ENCODE measurements around the gene SEC14L2. TPM values are rescaled to one million over a fixed set of nuclear protein-coding genes. Genes with fewer than 3 reads are reported as not detected.

SEC14L2 gene
- total and polyA plus RNA-seq, 2 of the 8 experiments (the other 6 are each of a cell fraction or from before 2014, with no cell fraction given), result 2.8 to 3.2 TPM

DNA sequence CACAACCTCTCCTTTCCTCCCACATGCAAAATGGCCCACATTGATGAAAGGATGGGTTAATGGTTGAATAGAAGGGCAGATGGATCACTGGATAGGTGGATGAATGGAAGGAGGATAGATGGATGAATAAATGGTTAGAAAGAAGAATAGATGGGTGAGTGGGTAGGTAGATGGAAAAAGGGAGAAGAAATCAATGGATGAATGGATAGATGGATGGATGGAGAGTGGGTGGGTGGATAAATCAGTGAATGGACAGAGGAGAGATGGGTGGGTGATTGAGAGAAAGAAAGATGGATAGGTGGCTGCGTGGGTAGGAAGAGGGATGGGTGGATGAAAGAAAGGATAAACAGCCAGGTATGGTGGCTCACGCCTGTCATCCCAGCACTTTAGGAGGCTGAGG is 73.8 kb downstream of the SEC14L2 start:
- CTCF ChIA-PET (ENCODE audit: partially characterized antibody), result interaction anchor here (1.4 kb wide), 1 partner anchor 20 kb away, joined by 4 read pairs; no protein-coding TSS in a partner anchor
- POLR2A ChIA-PET (ENCODE audit: partially characterized antibody), result no interaction called here
- TF ChIP-seq SP4 (IDR thresholded peaks at IDR 0.05; ENCODE audit: low read length), result no peak
- no peak for TF ChIP-seq TAF7 (optimal IDR thresholded peaks at IDR 0.05; ENCODE audit: borderline replicate concordance, low read depth, low read length)
- no peak for TF ChIP-seq NANOG (IDR thresholded peaks at IDR 0.05; ENCODE audit: insufficient read depth, low read depth, low read length, poor library complexity, severe bottlenecking)
- no peak for TF ChIP-seq JUND (IDR thresholded peaks at IDR 0.05; ENCODE audit: low read length)
- TF ChIP-seq SP2 (IDR thresholded peaks at IDR 0.05; ENCODE audit: low read length), result no peak
- TF ChIP-seq NRF1 (IDR thresholded peaks at IDR 0.05; ENCODE audit: low read depth, low read length), result no peak
- TF ChIP-seq CBX5 (IDR thresholded peaks at IDR 0.05; ENCODE audit: low read depth, low read length), result no peak
- TF ChIP-seq SIRT6 (IDR thresholded peaks at IDR 0.05; ENCODE audit: low read length), result no peak
- TF ChIP-seq BACH1 (IDR thresholded peaks at IDR 0.05; ENCODE audit: low read length), result no peak
- TF ChIP-seq CTBP2 (IDR thresholded peaks at IDR 0.05; ENCODE audit: borderline replicate concordance, insufficient read depth, insufficient read length, low read length), result no peak
- TF ChIP-seq SP1 (IDR thresholded peaks at IDR 0.05; ENCODE audit: low read depth, low read length), result no peak
- TF ChIP-seq KDM1A (IDR thresholded peaks at IDR 0.05; ENCODE audit: borderline replicate concordance, low read length), result no peak
- TF ChIP-seq CHD1 (IDR thresholded peaks at IDR 0.05; ENCODE audit: low read depth, low read length), result no peak
- no peak for TF ChIP-seq KDM4A (IDR thresholded peaks at IDR 0.05; ENCODE audit: low read depth, low read length, severe bottlenecking)
- TF ChIP-seq POLR2A (IDR thresholded peaks at IDR 0.05; ENCODE audit: control extremely low read depth in 1 of 2, low read depth in 2 of 2, low read length in 2 of 2), result no peak
- TF ChIP-seq JUN (IDR thresholded peaks at IDR 0.05; ENCODE audit: low read depth, low read length), result no peak

More for the DNA sequence above, 73.8 kb downstream of the SEC14L2 start:
- H3K4me1 ChIP-seq (replicated peaks in 1 of 4; ENCODE audit: control insufficient read depth in 3 of 4, insufficient read depth in 4 of 4, low read length in 3 of 4), result no peaks in the 10 kb centered on the region; a peak in 1 of 7 replicates
- H3K27ac ChIP-seq (ENCODE audit: low read depth, low read length), result no peak overlapping the region
- H2BK5ac ChIP-seq (ENCODE audit: low read depth, low read length), result no peak overlapping the region
- H3K79me1 ChIP-seq (ENCODE audit: low read depth, low read length), result no peaks in the 10 kb centered on the region
- H3K14ac ChIP-seq (ENCODE audit: insufficient read length), result no peak overlapping the region
- H3K9me3 ChIP-seq (ENCODE audit: insufficient read depth in 2 of 2, low read depth in 1 of 2, low read length in 1 of 2), result no peaks in the 10 kb centered on the region
- no peak overlapping the region for H3K4ac ChIP-seq (replicated peaks; ENCODE audit: insufficient read length, low read depth, low read length)
- H4K91ac ChIP-seq (replicated peaks; ENCODE audit: insufficient read length, low read length), result no peak overlapping the region
- H3K36me3 ChIP-seq (ENCODE audit: control insufficient read depth in 2 of 4, insufficient read depth in 4 of 4, low read length in 3 of 4), result no peaks in the 10 kb centered on the region
- H4K8ac ChIP-seq (ENCODE audit: extremely low read depth, insufficient read depth, low read length), result no peak overlapping the region
- FAIRE-seq (no peak), DNase-seq (ENCODE audit: low read depth in 1 of 2, low spot score in 2 of 2) (no peak)
- WGBS, 2 experiments (ENCODE audit: extremely low coverage in 1 of 2, insufficient coverage in 1 of 2, insufficient read length in 1 of 2, insufficient replicate concordance in 2 of 2, low coverage in 1 of 2, low lambda C conversion rate in 2 of 2, missing lambda C conversion rate in 1 of 2), result 82 to 100% methylated on average over 1 to 2 of the region's 2 CpGs
- H3K27me3 ChIP-seq (replicated peaks in 1 of 4; ENCODE audit: control insufficient read depth in 3 of 4, extremely low read depth in 1 of 4, insufficient read depth in 3 of 4, low read length in 3 of 4), result peaks cover 0 to 2% (median 0%) of the 10 kb centered on the region in 4 experiments; a peak in 1 of 7 replicates
- no peak overlapping the region for H3K4me2 ChIP-seq (ENCODE audit: insufficient read depth in 1 of 2, low read depth in 2 of 2, low read length in 2 of 2)
- no peak overlapping the region for H2BK120ac ChIP-seq (replicated peaks; ENCODE audit: low read depth, low read length)
- H3K9ac ChIP-seq (replicated peaks in 1 of 4; ENCODE audit: extremely low read depth in 1 of 4, low read depth in 3 of 4, low read length in 3 of 4), result no peak overlapping the region
- no peak overlapping the region for H2BK15ac ChIP-seq (ENCODE audit: low read length)
- no peak overlapping the region for H3K4me3 ChIP-seq (ENCODE audit: extremely low read depth in 1 of 4, insufficient read depth in 2 of 4, low read depth in 3 of 4, low read length in 4 of 4)
- no peaks in the 10 kb centered on the region for H3K79me2 ChIP-seq (ENCODE audit: control insufficient read depth in 1 of 2, insufficient read depth in 2 of 2, low read length in 2 of 2)
- H2AK5ac ChIP-seq (ENCODE audit: low read depth, low read length), result no peak overlapping the region
- no peak overlapping the region for H3K18ac ChIP-seq (ENCODE audit: extremely low read depth, low read length)
- H3K23ac ChIP-seq (ENCODE audit: insufficient read length), result no peak overlapping the region
- no peak overlapping the region for H2BK12ac ChIP-seq (ENCODE audit: low read depth, low read length)
- no peak overlapping the region for H3K56ac ChIP-seq (replicated peaks; ENCODE audit: insufficient read length, low read depth, low read length)
- H4K5ac ChIP-seq (ENCODE audit: insufficient read length, low read depth, low read length), result no peak overlapping the region
- no peak overlapping the region for H2AFZ ChIP-seq (ENCODE audit: low read length)
- H3K23me2 ChIP-seq (ENCODE audit: low read depth, low read length), result no peaks in the 10 kb centered on the region; the same call in 1 of the 2 replicates
- no peaks in the 10 kb centered on the region for H4K20me1 ChIP-seq (replicated peaks in 1 of 2; ENCODE audit: control insufficient read depth in 1 of 2, insufficient read depth in 2 of 2, low read length in 2 of 2)
- H2BK20ac ChIP-seq (ENCODE audit: low read length), result no peak overlapping the region
